Suprapubic skin (tissue), 4 donors: ENCODE results near the gene PYHIN1. TPM values are rescaled to one million over a fixed set of nuclear protein-coding genes. Genes with fewer than 3 reads are reported as not detected.

Source experiments
- DNase-seq, 2 donors: peaks; one replicate each; pipeline ENCODE4 v3.0.0-alpha.2; 2019; ENCODE audit warnings: low spot score in 2 of 2
- H3K27ac ChIP-seq: fragments of 200-600 bp; sonication (generic); one replicate; pipeline ENCODE4 v1.5.1; 2019
- H3K27me3 ChIP-seq: fragments of 200-600 bp; sonication (generic); one replicate; pipeline ENCODE4 v1.5.1; 2019
- H3K36me3 ChIP-seq: fragments of 200-600 bp; sonication (generic); one replicate; pipeline ENCODE4 v1.5.1; 2019
- H3K4me1 ChIP-seq: fragments of 200-600 bp; sonication (generic); one replicate; pipeline ENCODE4 v1.5.1; 2019
- H3K4me3 ChIP-seq: fragments of 200-600 bp; sonication (generic); one replicate; pipeline ENCODE4 v1.5.1; 2019; ENCODE audit warnings: mild to moderate bottlenecking
- H3K9me3 ChIP-seq: fragments of 200-600 bp; sonication (generic); one replicate; pipeline ENCODE4 v1.5.1; 2019
- EP300 ChIP-seq: sonication (generic); formaldehyde crosslinking; IDR thresholded peaks from one replicate; pipeline ENCODE4 v1.6.1; 2017; ENCODE audit warnings: antibody characterized with exemption
- POLR2A ChIP-seq, 2 donors: fragments of 450-650 bp; IDR thresholded peaks; one replicate each; pipeline ENCODE4 v1.6.1; 2017; ENCODE audit warnings: antibody characterized with exemption in 2 of 2, mild to moderate bottlenecking in 2 of 2, moderate library complexity in 2 of 2
- POLR2AphosphoS5 ChIP-seq, 3 donors: sonication (generic); formaldehyde crosslinking; IDR thresholded peaks; one replicate each; pipeline ENCODE4 v1.6.1; 2017; ENCODE audit warnings: antibody characterized with exemption in 3 of 3
- WGBS: methylation state at CpG from one replicate; pipeline ENCODE4 v1.1.5; 2018; 5-methylcytosine and 5-hydroxymethylcytosine counted together
- total RNA-seq, 4 donors: library from RNA; depleted of rRNA; stranded (reverse); fragments of >200 nt; gene quantifications; one replicate each; pipeline ENCODE4 v1.1.0, GENCODE V29; 2016
- TF ChIP-seq, protein P1 (sequence below), 2 donors: fragments of 200-600 bp in 1 of 2; fragments of 450-650 bp in 1 of 2; sonication (generic) in 1 of 2; IDR thresholded peaks; one replicate each; pipeline ENCODE4 v1.5.1; 2016 to 2019; ENCODE audit warnings: antibody characterized with exemption in 2 of 2, mild to moderate bottlenecking in 1 of 2, moderate library complexity in 1 of 2

The PYHIN1 gene
- total RNA-seq, 4 donors from 2014 or later, result 0.48 TPM; not detected in 3

DNA sequence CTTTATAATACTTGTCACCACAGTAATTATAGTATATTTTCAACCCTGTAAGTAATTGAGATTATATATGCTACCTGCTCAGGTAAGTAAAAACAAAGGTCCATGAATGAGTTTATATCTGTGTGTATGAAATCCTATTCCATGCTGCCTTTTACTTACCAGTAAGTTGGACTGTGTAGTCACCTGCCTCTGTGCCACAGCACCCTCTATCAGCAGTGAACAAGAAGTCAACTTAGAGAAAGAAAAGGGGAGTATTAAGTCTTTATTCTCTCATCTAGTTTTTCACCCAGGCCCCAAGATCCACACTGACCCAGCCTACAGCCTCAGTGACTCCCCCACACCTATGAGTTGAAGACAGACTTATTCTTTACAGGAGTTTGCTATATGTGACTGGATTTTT lies 41.5 kb downstream of the PYHIN1 start:
- DNase-seq, result no peak
- Histone ChIP-seq H3K27ac (no peak overlapping the region), H3K27me3 (no peaks in the 10 kb centered on the region), H3K4me3 (no peak overlapping the region), H3K9me3 (no peaks in the 10 kb centered on the region), H3K36me3 (no peaks in the 10 kb centered on the region), H3K4me1 (no peaks in the 10 kb centered on the region)
- TF ChIP-seq, protein P1, sequence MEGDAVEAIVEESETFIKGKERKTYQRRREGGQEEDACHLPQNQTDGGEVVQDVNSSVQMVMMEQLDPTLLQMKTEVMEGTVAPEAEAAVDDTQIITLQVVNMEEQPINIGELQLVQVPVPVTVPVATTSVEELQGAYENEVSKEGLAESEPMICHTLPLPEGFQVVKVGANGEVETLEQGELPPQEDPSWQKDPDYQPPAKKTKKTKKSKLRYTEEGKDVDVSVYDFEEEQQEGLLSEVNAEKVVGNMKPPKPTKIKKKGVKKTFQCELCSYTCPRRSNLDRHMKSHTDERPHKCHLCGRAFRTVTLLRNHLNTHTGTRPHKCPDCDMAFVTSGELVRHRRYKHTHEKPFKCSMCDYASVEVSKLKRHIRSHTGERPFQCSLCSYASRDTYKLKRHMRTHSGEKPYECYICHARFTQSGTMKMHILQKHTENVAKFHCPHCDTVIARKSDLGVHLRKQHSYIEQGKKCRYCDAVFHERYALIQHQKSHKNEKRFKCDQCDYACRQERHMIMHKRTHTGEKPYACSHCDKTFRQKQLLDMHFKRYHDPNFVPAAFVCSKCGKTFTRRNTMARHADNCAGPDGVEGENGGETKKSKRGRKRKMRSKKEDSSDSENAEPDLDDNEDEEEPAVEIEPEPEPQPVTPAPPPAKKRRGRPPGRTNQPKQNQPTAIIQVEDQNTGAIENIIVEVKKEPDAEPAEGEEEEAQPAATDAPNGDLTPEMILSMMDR (IDR thresholded peaks at IDR 0.05), result no peak

DNA sequence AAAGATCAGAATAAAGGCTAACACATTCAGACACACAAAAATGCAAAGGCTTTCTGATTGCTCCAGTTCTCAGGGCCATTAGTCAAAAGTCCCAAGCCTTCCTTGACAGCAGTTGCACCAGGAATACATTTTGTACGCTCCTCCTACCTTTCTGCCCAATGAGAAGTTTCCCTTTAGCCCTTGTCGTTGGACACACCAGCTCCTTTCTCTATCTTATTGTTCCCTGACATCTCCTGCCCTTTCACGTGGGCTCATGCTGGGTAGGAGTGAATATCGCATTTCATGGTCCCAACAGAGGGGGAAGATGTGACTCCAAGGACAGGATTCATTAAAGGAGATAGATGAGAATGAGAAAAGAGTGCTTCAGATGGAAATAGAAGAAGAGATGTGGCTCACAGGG lies 44.9 kb downstream of the PYHIN1 start:
- TF ChIP-seq POLR2A (IDR thresholded peaks at IDR 0.05), result no peak
- DNase-seq, result no peak
- no peaks in the 10 kb centered on the region for H3K27me3 ChIP-seq
- H3K27ac ChIP-seq, result no peak overlapping the region
- H3K4me1 ChIP-seq, result no peaks in the 10 kb centered on the region
- H3K36me3 ChIP-seq, result no peaks in the 10 kb centered on the region
- no peak overlapping the region for H3K4me3 ChIP-seq
- 45% methylated on average over 4 of the region's 4 CpGs for WGBS
- H3K9me3 ChIP-seq, result no peaks in the 10 kb centered on the region

DNA sequence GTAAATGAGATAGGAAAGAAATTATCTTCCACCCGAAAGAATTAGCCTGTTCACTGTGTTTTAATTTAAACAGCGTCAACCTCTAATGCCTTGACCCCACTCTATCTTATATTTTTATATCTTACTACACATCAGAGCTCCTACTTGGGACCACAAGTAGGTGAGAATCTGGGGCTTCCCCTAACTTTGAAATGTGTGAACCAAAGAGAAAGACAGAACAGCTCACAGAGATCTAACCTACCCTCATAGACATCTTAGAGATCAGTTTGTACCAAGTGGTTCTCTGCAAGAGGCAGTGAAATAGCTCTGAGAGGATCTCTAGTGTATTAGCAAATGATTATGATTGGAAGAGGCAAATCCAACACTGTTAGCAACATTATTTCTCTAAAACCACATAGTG lies 47.4 kb downstream of the PYHIN1 start:
- no peaks in the 10 kb centered on the region for H3K9me3 ChIP-seq
- H3K27ac ChIP-seq, result no peak overlapping the region
- H3K4me3 ChIP-seq, result no peak overlapping the region
- no peaks in the 10 kb centered on the region for H3K27me3 ChIP-seq
- WGBS, result 50% methylated on average over 2 of the region's 2 CpGs
- TF ChIP-seq POLR2A (IDR thresholded peaks at IDR 0.05), result no peak
- TF ChIP-seq POLR2AphosphoS5 (IDR thresholded peaks at IDR 0.05), result no peak
- TF ChIP-seq EP300, result no peak
- TF ChIP-seq, protein P1 (IDR thresholded peaks at IDR 0.05), result no peak
- H3K4me1 ChIP-seq, result no peaks in the 10 kb centered on the region
- no peak for DNase-seq
- no peaks in the 10 kb centered on the region for H3K36me3 ChIP-seq

DNA sequence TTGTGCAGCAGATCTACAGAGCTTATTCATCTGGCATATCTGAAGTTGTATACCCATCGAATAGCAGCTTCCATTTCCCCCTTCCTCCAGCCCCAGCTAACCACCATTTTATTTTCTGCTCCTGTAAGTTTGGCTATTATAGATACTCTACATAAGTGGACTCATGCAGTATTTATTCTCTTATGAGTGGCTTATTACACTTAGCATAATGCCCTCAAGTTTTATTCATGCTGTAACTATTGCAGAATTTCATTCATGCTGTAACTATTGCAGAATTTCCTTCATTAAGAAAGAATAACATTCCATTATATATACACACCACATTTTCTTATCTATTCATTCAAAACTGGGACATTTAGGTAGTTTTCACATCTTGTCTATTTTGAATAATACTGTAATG lies 47.9 kb downstream of the PYHIN1 start:
- no peaks in the 10 kb centered on the region for H3K36me3 ChIP-seq
- no peak overlapping the region for H3K4me3 ChIP-seq
- TF ChIP-seq POLR2AphosphoS5 (IDR thresholded peaks at IDR 0.05) (no peak), EP300 (no peak)
- DNase-seq, result no peak
- no peaks in the 10 kb centered on the region for H3K9me3 ChIP-seq
- 65% methylated on average over 1 of the region's 1 CpG for WGBS
- no peak overlapping the region for H3K27ac ChIP-seq
- no peaks in the 10 kb centered on the region for H3K4me1 ChIP-seq
- H3K27me3 ChIP-seq, result no peaks in the 10 kb centered on the region

DNA sequence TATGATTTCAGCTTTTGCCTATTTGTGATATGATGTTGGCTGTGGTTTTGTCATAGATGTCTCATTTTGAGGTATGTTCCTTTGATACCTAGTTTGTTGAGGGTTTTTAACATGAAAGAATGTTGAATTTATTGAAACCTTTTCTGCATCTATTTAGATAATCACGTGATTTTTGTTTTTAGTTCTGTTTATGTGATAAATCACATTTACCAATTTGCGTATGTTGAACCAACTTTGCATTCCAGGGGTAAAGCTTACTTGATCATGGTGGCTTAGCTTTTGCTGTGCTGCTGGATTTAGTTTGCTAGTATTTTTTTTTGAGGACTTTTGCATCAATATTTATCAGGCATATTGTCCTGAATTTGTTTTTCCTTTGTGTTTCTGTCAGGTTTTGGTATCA lies 51.9 kb downstream of the PYHIN1 start:
- Histone ChIP-seq H3K4me3 (no peak overlapping the region), H3K36me3 (no peaks in the 10 kb centered on the region), H3K27me3 (no peaks in the 10 kb centered on the region), H3K4me1 (no peaks in the 10 kb centered on the region), H3K27ac (no peak overlapping the region), H3K9me3 (no peaks in the 10 kb centered on the region)
- WGBS, result 92% methylated on average over 2 of the region's 2 CpGs
- no peak for TF ChIP-seq POLR2AphosphoS5 (IDR thresholded peaks at IDR 0.05)
- no peak for TF ChIP-seq POLR2A (IDR thresholded peaks at IDR 0.05)
- TF ChIP-seq, protein P1 (IDR thresholded peaks at IDR 0.05), result no peak
- TF ChIP-seq EP300, result no peak
- no peak for DNase-seq

DNA sequence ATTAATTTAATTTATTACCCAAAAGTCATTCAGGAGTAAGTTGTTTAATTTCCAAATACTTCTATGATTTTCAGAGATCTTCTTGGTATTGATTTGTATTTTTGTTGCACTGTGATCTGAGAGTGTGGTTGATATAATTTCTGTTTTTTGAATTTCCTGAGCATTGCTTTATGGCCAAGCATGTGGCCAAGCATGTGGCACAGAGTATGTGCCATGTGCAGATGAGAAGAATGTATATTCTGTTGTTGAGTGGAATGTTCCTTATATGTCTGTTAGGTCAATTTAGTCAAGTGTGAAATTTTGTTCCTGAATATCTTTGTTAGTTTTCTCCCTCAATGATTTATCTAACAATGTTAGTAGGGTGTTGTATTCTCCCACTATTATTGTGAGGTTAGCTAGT lies 53.0 kb downstream of the PYHIN1 start:
- H3K4me3 ChIP-seq, result no peak overlapping the region
- no peaks in the 10 kb centered on the region for H3K27me3 ChIP-seq
- no peak for DNase-seq
- no peaks in the 10 kb centered on the region for H3K9me3 ChIP-seq
- no peak overlapping the region for H3K27ac ChIP-seq
- no peaks in the 10 kb centered on the region for H3K36me3 ChIP-seq
- TF ChIP-seq POLR2A (IDR thresholded peaks at IDR 0.05), result no peak
- TF ChIP-seq POLR2AphosphoS5 (IDR thresholded peaks at IDR 0.05), result no peak
- no peak for TF ChIP-seq EP300
- TF ChIP-seq, protein P1 (IDR thresholded peaks at IDR 0.05), result no peak
- no peaks in the 10 kb centered on the region for H3K4me1 ChIP-seq
